ENCODE results near the gene SPATS2.

DNA sequence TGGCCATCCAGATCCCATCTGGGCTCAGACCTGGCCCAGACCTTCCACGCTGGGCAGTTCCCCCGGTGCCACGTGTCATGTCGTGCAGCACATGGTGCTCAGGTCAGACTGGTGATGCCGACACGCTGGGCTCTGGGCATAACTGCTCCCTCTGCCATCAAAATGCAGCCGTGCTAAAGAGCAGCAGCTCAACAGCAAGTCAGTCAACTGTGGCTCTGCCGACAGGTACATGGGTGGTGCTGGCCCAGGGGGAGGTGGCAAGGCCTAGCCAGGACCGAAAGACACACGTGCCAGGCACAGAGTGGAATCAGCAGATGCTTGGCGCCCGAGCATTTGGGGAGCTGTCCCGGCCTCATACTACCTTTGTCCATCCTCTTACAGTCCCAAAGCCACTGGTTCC lies 199.1 kb downstream of the SPATS2 start:
- TF ChIP-seq, protein P1, sequence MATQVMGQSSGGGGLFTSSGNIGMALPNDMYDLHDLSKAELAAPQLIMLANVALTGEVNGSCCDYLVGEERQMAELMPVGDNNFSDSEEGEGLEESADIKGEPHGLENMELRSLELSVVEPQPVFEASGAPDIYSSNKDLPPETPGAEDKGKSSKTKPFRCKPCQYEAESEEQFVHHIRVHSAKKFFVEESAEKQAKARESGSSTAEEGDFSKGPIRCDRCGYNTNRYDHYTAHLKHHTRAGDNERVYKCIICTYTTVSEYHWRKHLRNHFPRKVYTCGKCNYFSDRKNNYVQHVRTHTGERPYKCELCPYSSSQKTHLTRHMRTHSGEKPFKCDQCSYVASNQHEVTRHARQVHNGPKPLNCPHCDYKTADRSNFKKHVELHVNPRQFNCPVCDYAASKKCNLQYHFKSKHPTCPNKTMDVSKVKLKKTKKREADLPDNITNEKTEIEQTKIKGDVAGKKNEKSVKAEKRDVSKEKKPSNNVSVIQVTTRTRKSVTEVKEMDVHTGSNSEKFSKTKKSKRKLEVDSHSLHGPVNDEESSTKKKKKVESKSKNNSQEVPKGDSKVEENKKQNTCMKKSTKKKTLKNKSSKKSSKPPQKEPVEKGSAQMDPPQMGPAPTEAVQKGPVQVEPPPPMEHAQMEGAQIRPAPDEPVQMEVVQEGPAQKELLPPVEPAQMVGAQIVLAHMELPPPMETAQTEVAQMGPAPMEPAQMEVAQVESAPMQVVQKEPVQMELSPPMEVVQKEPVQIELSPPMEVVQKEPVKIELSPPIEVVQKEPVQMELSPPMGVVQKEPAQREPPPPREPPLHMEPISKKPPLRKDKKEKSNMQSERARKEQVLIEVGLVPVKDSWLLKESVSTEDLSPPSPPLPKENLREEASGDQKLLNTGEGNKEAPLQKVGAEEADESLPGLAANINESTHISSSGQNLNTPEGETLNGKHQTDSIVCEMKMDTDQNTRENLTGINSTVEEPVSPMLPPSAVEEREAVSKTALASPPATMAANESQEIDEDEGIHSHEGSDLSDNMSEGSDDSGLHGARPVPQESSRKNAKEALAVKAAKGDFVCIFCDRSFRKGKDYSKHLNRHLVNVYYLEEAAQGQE (IDR thresholded peaks at IDR 0.05; ENCODE audit: low read depth, low read length) = no peak
- TF ChIP-seq, protein P2, sequence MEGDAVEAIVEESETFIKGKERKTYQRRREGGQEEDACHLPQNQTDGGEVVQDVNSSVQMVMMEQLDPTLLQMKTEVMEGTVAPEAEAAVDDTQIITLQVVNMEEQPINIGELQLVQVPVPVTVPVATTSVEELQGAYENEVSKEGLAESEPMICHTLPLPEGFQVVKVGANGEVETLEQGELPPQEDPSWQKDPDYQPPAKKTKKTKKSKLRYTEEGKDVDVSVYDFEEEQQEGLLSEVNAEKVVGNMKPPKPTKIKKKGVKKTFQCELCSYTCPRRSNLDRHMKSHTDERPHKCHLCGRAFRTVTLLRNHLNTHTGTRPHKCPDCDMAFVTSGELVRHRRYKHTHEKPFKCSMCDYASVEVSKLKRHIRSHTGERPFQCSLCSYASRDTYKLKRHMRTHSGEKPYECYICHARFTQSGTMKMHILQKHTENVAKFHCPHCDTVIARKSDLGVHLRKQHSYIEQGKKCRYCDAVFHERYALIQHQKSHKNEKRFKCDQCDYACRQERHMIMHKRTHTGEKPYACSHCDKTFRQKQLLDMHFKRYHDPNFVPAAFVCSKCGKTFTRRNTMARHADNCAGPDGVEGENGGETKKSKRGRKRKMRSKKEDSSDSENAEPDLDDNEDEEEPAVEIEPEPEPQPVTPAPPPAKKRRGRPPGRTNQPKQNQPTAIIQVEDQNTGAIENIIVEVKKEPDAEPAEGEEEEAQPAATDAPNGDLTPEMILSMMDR (IDR thresholded peaks at IDR 0.05 in 2 of 3, conservative IDR thresholded peaks at IDR 0.05 in 1 of 3; ENCODE audit: control insufficient read depth in 2 of 3, extremely low read depth in 1 of 3, insufficient read depth in 1 of 3, low read depth in 3 of 3, low read length in 3 of 3) = no peak
- TF ChIP-seq RCOR1 (conservative IDR thresholded peaks at IDR 0.05; ENCODE audit: low read depth, low read length) (no peak), TCF7 (IDR thresholded peaks at IDR 0.05; ENCODE audit: borderline replicate concordance) (no peak)
- TF ChIP-seq, protein P3, sequence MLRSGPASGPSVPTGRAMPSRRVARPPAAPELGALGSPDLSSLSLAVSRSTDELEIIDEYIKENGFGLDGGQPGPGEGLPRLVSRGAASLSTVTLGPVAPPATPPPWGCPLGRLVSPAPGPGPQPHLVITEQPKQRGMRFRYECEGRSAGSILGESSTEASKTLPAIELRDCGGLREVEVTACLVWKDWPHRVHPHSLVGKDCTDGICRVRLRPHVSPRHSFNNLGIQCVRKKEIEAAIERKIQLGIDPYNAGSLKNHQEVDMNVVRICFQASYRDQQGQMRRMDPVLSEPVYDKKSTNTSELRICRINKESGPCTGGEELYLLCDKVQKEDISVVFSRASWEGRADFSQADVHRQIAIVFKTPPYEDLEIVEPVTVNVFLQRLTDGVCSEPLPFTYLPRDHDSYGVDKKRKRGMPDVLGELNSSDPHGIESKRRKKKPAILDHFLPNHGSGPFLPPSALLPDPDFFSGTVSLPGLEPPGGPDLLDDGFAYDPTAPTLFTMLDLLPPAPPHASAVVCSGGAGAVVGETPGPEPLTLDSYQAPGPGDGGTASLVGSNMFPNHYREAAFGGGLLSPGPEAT (IDR thresholded peaks at IDR 0.05; ENCODE audit: low read depth) = no peak
